CD4-positive, alpha-beta T cell treated with Interleukin-12 subunit alpha and Interleukin-12 subunit beta, for 1 hour (primary cell): Measurements from ENCODE around the gene TRERF1.
"Not testable (repeated sequence)": the region's sequence is repeated elsewhere in the genome, so short reads cannot be mapped to it uniquely, and the experiment has no call there.

Experiments used
- DNase-seq: peaks from one replicate; pipeline ENCODE4 v3.0.0-alpha.2; 2020

The TRERF1 gene

GRCh38 chr6:42334870-42335269, 116.9 kb downstream of the TRERF1 start:
- no peak for DNase-seq

- no peak for DNase-seq
These were observed 118.1 kb downstream of the TRERF1 start for GRCh38 chr6:42333612-42334011.

GRCh38 chr6:42332916-42333315, 118.8 kb downstream of the TRERF1 start:
- no peak for DNase-seq

- DNase-seq = no peak
These were observed 120.7 kb downstream of the TRERF1 start for GRCh38 chr6:42331019-42331418.

GRCh38 chr6:42326248-42326647, 125.5 kb downstream of the TRERF1 start:
- no peak for DNase-seq

GRCh38 chr6:42324656-42325324, 126.9 kb downstream of the TRERF1 start:
- DNase-seq = not testable (repeated sequence)

GRCh38 chr6:42322676-42323075, 129.1 kb downstream of the TRERF1 start:
- DNase-seq = no peak

- no peak for DNase-seq
These were observed 129.8 kb downstream of the TRERF1 start for GRCh38 chr6:42321976-42322375.

GRCh38 chr6:42320762-42321161, 131.0 kb downstream of the TRERF1 start:
- no peak for DNase-seq

GRCh38 chr6:42318480-42318879, 133.2 kb downstream of the TRERF1 start:
- no peak for DNase-seq

- DNase-seq = no peak
These were observed 134.7 kb downstream of the TRERF1 start for GRCh38 chr6:42316981-42317380.

- DNase-seq = no peak
These were observed 135.4 kb downstream of the TRERF1 start for GRCh38 chr6:42315991-42316970.

- no peak for DNase-seq
These were observed 136.3 kb downstream of the TRERF1 start for GRCh38 chr6:42315259-42315990.

- DNase-seq = no peak
These were observed 137.0 kb downstream of the TRERF1 start for GRCh38 chr6:42314571-42315258.

GRCh38 chr6:42313941-42314570, 137.7 kb downstream of the TRERF1 start:
- no peak for DNase-seq

- no peak for DNase-seq
These were observed 138.7 kb downstream of the TRERF1 start for GRCh38 chr6:42313038-42313437.

- no peak for DNase-seq
These were observed 144.6 kb downstream of the TRERF1 start for GRCh38 chr6:42307141-42307470.

GRCh38 chr6:42306439-42307140, 145.1 kb downstream of the TRERF1 start:
- no peak for DNase-seq

- no peak for DNase-seq
These were observed 147.5 kb downstream of the TRERF1 start for GRCh38 chr6:42304053-42304712.

- no peak for DNase-seq
These were observed 149.3 kb downstream of the TRERF1 start for GRCh38 chr6:42302411-42302810.

GRCh38 chr6:42301986-42302385, 149.7 kb downstream of the TRERF1 start:
- DNase-seq = no peak
